Measurements from ENCODE around the gene ADAMTS16.

Gene ADAMTS16

DNA sequence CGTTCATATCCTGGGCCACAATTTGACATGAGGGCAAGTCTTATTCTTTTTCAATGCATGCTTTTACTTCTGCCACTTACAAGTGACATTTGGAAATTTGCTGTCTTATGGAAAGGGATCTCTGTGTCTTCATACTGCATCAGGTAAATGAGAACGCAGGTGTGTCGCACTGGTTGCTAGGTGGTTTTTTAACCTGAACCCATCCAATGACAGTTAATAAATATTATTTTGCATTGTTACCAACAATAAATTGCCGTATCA lies 1.1 kb downstream of the ADAMTS16 start:
- DNase-seq = no peak

GRCh38 chr5:5141625-5142525 lies 1.7 kb downstream of the ADAMTS16 start:
- DNase-seq = peak in 18 of 56 donors; percentile 2 to 82 (median 22)

DNA sequence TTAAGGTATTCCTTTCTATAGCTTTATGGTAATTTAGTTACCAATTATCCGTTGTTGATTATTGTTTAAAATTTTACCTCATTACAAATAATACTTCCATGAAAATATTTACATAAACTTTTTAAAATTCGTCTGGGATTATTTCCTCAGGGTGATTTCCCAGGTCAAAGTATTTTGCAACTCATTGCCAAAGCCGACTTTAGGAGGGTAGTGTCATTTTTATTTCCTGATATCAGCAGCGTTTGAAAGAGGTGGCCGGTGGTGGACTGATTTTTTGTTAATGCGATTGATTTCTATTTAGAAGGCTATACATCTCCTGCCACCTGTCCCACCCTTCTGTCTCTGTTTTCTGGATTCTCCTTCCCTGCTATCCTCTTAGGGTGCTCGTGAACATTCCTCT lies 4.3 kb downstream of the ADAMTS16 start:
- no peak for DNase-seq

GRCh38 chr5:5145651-5146529 lies 5.8 kb downstream of the ADAMTS16 start:
- DNase-seq = no peak

DNA sequence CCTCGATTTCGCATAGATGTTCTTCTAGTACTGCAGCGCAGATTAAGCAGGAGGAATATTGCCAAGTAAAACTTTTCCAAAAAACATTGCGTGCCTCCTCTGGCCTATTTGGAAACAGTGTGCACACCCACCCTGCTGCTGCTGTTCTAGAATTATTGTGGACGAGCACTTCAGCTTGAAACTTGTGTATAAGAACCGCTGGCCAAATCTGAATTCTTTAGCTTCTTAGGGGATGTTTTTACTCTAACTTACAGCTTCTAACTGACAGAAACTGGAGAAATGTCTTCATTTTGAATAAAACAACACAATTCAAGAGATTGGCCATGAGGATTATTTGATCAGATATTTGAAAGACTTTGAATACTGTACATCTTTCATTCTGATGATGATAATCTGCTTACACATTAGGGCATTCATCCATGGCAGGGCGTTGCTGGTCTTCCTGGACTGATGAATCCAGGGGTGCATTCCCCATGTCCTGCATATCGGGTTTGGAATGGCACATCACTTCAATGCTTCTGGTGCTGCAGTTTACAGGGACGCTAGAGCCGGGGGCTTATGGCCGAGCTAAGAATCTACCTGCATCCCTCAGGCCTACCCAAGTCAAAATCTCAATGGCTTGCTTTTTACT lies 6.5 kb downstream of the ADAMTS16 start:
- no peak for DNase-seq

- DNase-seq = no peak
Observed at GRCh38 chr5:5149154-5149553, 9.0 kb downstream of the ADAMTS16 start.

- no peak for DNase-seq
Observed at GRCh38 chr5:5150667-5151066, 10.5 kb downstream of the ADAMTS16 start.

GRCh38 chr5:5154733-5155132 lies 14.6 kb downstream of the ADAMTS16 start:
- DNase-seq = no peak

- DNase-seq = no peak
Observed at GRCh38 chr5:5155617-5156016, 15.5 kb downstream of the ADAMTS16 start.

DNA sequence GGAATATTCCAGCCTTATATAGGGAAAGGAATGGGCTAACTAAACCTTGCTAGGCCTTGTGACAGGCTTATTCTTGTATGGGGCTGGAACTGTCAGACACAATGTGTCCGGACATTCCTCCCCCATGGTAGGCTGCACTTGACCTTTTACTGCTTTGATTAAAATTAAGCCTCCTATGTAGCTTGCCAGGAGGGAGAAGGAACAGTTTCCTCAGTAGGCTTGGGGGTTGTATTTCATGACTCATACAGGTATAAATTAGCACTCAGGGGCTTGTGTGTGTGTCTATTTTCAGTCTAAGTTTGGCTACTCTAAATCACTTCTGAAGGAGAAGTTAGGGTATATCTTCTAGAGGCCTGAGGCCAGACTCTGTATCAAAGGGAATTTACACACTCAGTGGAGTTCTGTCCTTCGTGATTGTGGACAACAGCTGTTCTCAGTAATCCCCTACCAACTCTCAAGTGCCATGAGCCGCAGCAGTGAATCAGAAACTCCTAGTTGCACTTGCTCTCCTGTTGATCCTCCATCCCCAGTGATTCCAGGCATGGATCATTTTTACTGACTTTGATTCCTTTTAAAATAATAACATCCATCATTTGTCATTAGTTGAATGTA lies 16.4 kb downstream of the ADAMTS16 start:
- DNase-seq = no peak

DNA sequence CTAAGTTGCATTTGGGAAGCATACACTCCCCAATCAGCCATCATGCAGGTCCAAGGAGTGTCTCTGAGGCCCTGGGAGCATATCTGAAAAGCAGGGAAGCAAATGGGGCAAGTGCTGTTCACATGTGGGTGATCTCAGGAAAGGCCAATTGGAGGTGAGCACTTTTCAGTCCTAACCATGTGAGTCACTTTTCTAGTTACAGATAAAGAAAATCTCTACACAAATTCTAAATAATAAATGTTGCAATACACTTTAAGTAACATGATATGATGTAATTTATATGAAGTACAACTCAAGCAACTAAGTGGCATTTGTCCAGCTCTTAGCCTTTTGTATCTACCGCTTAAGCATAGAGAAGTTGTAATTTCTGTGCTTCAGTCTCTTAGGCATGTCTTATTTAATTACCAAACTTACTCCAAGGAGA lies 18.4 kb downstream of the ADAMTS16 start:
- DNase-seq = no peak

DNA sequence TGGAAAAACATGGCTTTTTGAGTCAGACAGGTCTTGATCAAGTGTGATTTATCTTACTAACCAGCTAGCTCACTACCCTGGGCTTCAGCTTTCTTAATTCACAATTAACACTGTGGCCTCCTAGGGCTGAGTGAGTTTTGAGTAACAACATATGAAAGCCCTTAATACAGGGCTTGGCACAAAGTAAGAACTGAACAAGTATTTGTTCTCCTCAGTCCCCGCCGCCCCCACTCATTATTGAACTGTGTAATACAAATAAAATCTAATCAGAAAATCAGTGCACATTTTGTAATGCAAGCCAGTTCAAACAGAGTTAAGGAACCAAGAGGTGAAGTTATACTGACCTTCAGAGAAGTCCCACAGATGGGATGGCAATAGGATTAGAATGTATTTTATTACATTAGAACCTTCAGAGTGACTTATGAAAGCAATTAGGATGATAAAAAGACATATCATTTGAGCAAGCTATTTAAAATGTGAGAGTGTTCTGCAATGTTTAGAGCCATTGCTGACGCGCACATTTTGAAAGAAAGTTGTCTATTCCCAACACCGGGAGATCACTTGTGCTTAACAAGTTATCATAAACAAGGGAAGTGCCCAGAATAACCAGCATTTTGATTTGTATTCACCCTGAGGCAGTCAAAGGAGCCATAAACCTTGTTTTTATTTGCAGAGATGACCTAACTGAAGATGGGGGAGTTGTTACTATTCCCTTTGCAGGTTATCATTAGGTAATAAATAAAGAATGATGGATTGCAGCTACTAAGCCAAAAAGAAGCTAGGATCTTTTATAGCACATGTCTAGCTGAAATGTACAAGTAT lies 19.4 kb downstream of the ADAMTS16 start:
- no peak for DNase-seq

GRCh38 chr5:5164163-5164562 lies 24.0 kb downstream of the ADAMTS16 start:
- DNase-seq = peak in 1 of 56 donors; percentile 2

DNA sequence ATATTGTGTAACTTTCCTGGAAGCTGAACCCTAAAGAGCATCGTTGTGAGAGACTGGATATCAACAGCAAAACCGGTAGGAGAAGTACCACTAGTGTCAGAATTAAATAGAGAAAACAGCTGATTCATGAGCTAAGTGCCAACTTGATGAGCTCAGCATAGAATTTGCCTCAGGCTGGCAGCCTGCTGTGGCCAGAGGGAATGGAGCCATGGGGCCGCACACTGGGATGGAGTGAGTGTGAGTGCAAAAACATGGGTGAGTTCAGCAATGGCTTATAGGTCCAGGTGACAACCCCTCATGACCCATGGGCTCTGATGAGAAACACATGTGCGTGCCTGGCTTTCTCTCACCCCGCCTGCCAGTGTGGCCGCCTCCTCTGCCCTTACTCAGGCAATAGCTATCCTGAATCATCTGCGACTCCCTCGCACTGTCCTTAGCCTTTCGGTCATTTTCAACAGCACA lies 25.4 kb downstream of the ADAMTS16 start:
- DNase-seq = no peak

DNA sequence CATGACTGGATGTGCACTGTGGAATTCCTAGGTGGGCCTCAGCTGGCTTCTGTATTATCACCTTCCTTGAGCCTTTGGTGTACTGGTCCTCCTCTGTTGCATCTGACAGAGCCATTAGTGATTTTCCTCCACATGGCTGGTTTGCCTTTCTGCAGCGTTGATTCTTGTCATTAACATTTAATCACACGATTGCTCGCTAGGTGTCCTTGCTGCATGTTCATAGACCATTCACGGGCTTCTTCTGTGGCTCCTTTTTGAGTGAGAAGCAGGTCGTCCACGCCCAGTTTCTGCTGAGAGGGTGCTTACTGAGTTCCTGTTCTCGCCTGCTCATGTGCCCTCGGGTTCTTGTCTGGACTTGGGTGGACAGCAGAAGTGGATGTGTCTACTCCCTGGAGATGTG lies 29.3 kb downstream of the ADAMTS16 start:
- DNase-seq = no peak

GRCh38 chr5:5178136-5178535 lies 38.0 kb downstream of the ADAMTS16 start:
- DNase-seq = no peak

- no peak for DNase-seq
Observed at GRCh38 chr5:5178580-5178979, 38.5 kb downstream of the ADAMTS16 start.

GRCh38 chr5:5179079-5179478 lies 38.9 kb downstream of the ADAMTS16 start:
- DNase-seq = no peak

DNA sequence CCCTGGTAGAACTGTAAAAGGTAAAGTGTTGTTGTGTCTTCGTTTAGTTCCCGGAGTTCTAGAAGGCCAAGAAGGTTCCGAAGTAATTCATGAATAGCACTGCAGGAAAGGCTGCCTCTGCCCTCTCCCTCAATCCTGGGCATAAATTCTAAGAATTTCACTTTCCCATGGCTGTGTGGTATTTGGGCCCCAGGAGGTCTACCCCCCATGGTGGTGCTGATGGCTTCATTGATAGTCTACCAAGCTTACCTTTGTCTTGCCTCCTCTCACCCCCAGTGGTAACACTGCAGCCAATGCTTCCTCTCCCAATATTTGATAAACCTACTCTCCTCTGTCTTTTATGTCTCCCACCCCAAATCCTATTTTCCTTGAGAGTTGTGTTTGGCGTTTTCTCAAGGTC lies 39.5 kb downstream of the ADAMTS16 start:
- DNase-seq = no peak

- DNase-seq = no peak
Observed at GRCh38 chr5:5181650-5182324, 41.7 kb downstream of the ADAMTS16 start.
